Effector memory CD8-positive, alpha-beta T cell (primary cell): ENCODE measurements around the gene RPRD1A.
"Not testable (repeated sequence)": the region's sequence is repeated elsewhere in the genome, so short reads cannot be mapped to it uniquely, and the experiment has no call there.

ENCODE experiments used
- ATAC-seq: fragments of 150-1000 bp; cut with Tn5 transposase; replicated peaks from 2 replicates; pipeline ENCODE4 v1.10.0; 2021; ENCODE audit warnings: mild to moderate bottlenecking, moderate library complexity
- DNase-seq, 3 experiments: peaks; one replicate each; pipeline ENCODE4 v3.0.0; 2021
- H3K27ac Mint-ChIP-seq, 2 donors: one replicate each; pipeline ENCODE4 v1.8.0; 2022; ENCODE audit warnings: mild to moderate bottlenecking in 2 of 2, mixed read lengths in 2 of 2, moderate library complexity in 2 of 2
- H3K27me3 Mint-ChIP-seq, 2 donors: one replicate each; pipeline ENCODE4 v1.8.0; 2022; ENCODE audit warnings: mixed read lengths in 2 of 2
- H3K36me3 Mint-ChIP-seq: one replicate; pipeline ENCODE4 v1.8.0; 2022; ENCODE audit warnings: mild to moderate bottlenecking, moderate library complexity, mixed read lengths; ENCODE audit not compliant: insufficient read depth
- H3K4me1 Mint-ChIP-seq, 2 donors: one replicate each; pipeline ENCODE4 v1.8.0; 2022; ENCODE audit warnings: low read depth in 2 of 2, mixed read lengths in 2 of 2
- H3K4me3 Mint-ChIP-seq, 2 donors: one replicate each; pipeline ENCODE4 v1.8.0; 2022; ENCODE audit warnings: mild to moderate bottlenecking in 2 of 2, mixed read lengths in 2 of 2, moderate library complexity in 2 of 2
- H3K9me3 Mint-ChIP-seq, 2 donors: one replicate each; pipeline ENCODE4 v1.8.0; 2022; ENCODE audit warnings: mixed read lengths in 2 of 2

RPRD1A gene

DNA sequence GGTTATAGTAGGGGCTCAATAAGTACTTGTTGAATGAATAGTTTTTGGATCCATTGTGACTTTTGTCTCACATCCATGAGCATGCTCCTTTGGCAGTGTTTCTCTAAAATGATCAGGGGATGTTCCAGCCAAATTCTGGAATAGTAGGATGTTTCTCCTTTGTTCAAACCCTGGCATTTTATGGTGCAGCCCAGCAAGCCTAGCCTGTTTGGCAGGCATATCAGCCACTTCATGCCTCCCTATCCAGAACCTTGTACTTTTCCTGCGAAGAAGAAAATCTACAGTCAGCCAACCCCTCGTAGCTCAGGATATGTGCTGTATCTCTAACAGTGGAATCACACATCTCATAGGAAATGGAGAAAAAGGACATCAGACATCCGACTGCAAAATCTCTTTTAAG lies 27.1 kb upstream of the RPRD1A start:
- DNase-seq (no peak), ATAC-seq (no peak)
- Mint-ChIP-seq H3K27ac (peak overlapping the region in 1 of 2 donors; percentile 47), H3K36me3 (peaks cover 2% of the 10 kb centered on the region), H3K9me3 (no peaks in the 10 kb centered on the region), H3K4me3 (no peak overlapping the region), H3K4me1 (peaks cover 12% of the 10 kb centered on the region in 2 donors), H3K27me3 (no peaks in the 10 kb centered on the region)

DNA sequence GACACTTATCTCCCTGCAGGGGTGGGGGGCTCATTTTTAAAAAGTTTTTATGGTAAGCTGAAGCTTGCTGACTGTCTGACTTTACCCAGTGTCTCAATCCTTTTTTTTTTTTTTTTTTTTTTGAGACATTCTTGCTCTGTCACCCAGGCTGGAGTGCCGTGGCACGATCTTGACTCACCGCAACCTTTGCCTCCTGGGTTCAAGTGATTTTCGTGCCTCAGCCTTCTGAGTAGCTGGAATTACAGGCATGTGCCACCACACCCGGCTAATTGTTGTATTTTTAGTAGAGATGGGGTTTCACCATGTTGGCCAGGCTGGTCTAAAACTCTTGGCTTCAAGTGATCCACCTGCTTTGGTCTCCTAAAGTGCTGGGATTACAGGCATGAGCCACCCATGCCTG lies 24.8 kb upstream of the RPRD1A start:
- not testable (repeated sequence) for H3K9me3 Mint-ChIP-seq, ATAC-seq, H3K36me3 Mint-ChIP-seq, DNase-seq, H3K4me3 Mint-ChIP-seq, H3K27me3 Mint-ChIP-seq
- Mint-ChIP-seq H3K4me1 (peaks cover 12% of the 10 kb centered on the region in 2 donors), H3K27ac (peak overlapping the region; percentile 45 to 72)

DNA sequence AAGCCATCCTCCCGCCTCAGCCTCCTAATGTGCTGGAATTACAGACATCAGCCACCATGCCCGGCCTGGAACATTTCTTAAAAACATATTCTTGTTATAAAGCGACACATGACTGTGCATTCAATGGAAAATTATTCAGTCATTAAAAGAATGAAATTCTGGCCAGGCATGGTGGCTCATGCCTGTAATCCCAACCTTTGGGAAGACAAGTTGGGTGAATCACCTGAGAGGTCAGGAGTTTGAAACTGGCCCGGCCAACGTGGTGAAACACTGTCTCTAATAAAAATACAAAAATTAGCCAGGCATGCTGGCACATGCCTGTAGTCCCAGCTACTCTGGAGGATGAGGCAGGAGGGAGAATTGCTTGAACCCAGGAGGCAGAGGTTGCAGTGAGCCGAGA lies 21.6 kb upstream of the RPRD1A start:
- Mint-ChIP-seq H3K9me3 (no peaks in the 10 kb centered on the region), H3K36me3 (no peaks in the 10 kb centered on the region), H3K4me1 (peaks cover 12% of the 10 kb centered on the region in 2 donors), H3K27me3 (no peaks in the 10 kb centered on the region), H3K4me3 (no peak overlapping the region), H3K27ac (no peak overlapping the region)
- ATAC-seq (no peak), DNase-seq (no peak)

DNA sequence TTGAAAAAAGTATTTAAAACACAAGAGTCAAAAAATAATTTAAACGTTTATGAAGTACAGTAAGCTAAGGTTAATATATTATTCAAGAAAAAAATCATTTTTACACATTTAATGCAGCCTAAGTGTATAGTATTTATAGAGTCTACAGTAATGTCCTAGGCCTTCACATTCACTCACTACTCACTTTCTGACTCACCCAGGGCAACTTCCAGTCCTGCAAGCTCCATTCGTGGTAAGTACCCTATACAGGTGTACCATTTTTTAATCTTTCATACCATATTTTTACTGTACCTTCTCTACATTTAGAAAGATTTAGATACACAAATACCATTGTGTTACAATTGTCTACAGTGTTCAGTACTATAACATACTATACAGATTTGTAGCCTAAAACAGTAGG lies 20.9 kb upstream of the RPRD1A start:
- Mint-ChIP-seq H3K4me3 (no peak overlapping the region), H3K36me3 (no peaks in the 10 kb centered on the region), H3K4me1 (peaks cover 9% of the 10 kb centered on the region in 2 donors), H3K9me3 (no peaks in the 10 kb centered on the region), H3K27me3 (no peaks in the 10 kb centered on the region), H3K27ac (no peak overlapping the region)
- ATAC-seq: no peak
- DNase-seq: no peak

DNA sequence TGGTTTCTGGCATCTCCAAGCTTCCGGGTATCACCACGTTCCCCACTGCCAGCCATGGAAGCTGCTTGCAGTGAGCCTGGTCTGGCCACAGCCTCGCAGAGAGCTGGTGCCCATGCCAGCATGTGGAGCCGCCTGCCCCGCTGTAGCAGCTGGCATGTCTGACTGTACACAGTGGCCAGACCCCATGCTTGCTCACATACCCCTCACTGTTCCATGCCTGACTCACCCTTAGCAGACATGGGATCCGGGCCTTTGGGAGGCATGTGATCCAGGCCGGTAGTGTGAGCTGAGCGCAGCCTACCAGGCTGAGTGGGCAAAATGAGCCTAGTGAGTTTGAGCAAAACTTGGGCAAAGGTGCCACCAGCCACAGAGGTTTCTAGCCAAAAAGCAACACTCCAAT lies 18.8 kb upstream of the RPRD1A start:
- H3K27ac Mint-ChIP-seq: no peak overlapping the region
- no peak for ATAC-seq
- H3K4me1 Mint-ChIP-seq: no peaks in the 10 kb centered on the region
- no peaks in the 10 kb centered on the region for H3K9me3 Mint-ChIP-seq
- DNase-seq: no peak
- no peaks in the 10 kb centered on the region for H3K36me3 Mint-ChIP-seq
- no peak overlapping the region for H3K4me3 Mint-ChIP-seq
- H3K27me3 Mint-ChIP-seq: peaks cover 0 to 5% of the 10 kb centered on the region in 2 donors

DNA sequence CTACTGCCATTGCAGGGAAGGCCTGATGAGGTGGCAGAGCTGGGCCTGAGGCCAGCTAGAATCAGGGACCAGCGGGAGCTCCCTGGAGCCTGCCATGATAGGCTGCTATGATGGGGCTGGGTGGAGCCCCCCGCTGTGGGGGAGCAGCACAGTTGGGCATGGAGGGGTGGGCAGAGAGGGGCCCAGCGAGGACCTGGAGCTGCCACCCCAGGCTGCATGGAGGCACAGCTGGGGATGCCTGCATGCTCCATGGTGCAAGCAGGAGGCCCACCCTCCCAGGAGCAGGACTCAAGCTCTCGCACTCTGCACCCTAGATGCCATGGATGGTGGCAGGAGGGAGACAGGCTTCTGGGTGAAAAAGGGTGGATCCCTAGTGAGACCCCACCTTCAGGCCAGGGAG lies 17.8 kb upstream of the RPRD1A start:
- DNase-seq (no peak), ATAC-seq (no peak)
- H3K27ac Mint-ChIP-seq: no peak overlapping the region
- no peaks in the 10 kb centered on the region for H3K4me1 Mint-ChIP-seq
- peaks cover 0 to 11% of the 10 kb centered on the region in 2 donors for H3K27me3 Mint-ChIP-seq
- no peak overlapping the region for H3K4me3 Mint-ChIP-seq
- H3K9me3 Mint-ChIP-seq: no peaks in the 10 kb centered on the region
- no peaks in the 10 kb centered on the region for H3K36me3 Mint-ChIP-seq

DNA sequence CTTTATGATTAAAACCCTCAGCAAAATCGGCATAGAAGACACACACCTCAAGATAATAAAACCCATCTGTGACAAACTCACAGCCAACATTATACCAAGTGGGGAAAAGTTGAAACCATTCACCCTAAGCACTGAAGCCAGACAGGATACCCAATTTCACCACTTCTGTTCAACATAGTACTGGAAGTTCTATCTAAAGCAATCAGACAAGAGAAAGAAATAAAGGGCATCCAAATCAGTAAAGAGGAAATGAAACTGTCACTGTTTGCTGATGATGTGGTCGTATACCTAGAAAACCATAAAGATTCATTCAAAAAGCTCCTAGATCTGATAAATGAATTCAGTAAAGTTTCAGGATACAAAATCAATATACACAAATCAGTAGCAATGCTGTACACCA lies 16.4 kb upstream of the RPRD1A start:
- H3K27ac Mint-ChIP-seq: no peak overlapping the region
- peaks cover 3 to 16% of the 10 kb centered on the region in 2 donors for H3K27me3 Mint-ChIP-seq
- H3K36me3 Mint-ChIP-seq: no peaks in the 10 kb centered on the region
- no peaks in the 10 kb centered on the region for H3K9me3 Mint-ChIP-seq
- ATAC-seq (no peak), DNase-seq (no peak)
- H3K4me1 Mint-ChIP-seq: no peaks in the 10 kb centered on the region
- no peak overlapping the region for H3K4me3 Mint-ChIP-seq

DNA sequence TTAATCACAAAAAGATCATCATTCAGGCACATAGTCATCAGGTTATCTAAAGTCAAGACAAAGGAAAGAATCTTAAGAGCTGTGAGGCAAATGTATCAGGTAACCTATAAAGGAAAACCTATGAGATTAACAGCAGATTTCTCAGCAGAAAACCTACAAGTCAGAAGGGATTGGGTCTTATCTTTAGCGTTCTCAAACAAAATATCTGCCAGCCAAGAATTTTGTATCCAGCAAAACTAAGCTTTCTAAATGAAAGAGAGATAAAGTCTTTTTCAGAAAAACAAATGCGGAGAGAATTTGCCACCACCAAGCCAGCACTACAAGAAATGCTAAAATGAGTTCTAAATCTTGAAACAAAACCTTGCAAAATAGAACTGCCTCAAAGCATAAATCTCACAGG lies 13.8 kb upstream of the RPRD1A start:
- not testable (repeated sequence) for DNase-seq, H3K27ac Mint-ChIP-seq, H3K36me3 Mint-ChIP-seq, ATAC-seq, H3K4me1 Mint-ChIP-seq, H3K9me3 Mint-ChIP-seq, H3K4me3 Mint-ChIP-seq
- H3K27me3 Mint-ChIP-seq: peaks cover 5 to 21% of the 10 kb centered on the region in 2 donors

DNA sequence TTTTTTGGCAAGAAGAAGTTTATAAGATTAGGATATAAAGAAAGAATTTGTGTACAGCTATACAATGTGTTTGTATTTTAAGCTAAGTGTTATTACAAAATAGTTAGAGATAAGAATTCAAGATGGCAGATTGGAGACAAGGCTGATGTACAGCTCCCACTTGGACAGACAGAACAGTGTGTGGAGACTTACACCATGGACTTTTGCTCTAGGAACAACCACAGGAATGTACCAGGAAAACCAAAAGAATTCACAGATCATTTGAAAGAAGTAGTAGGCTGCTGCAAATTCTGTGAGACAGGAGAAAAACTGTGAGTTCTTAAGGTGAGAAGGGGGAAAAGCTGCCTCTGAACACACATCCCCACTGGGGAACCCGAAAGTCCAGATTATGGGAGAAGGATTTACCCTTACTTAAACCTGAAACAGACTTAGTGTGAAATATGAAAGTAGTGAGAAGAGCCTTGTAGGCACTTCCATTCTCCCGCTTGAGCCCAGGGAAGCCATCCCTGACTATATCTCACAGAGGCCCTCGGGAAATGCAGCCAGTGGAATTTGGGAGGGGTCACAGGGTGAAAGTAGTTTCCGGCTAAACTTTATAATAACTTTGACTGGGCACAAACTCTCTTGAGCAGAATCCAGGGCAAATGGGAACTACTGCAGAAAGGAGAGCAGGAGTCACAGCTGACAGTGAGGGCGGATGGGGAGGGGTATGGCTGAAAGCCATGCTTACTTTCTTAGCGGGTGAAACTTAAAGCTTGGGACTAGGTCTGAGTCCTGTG lies 11.6 kb upstream of the RPRD1A start:
- H3K27ac Mint-ChIP-seq: no peak overlapping the region
- H3K27me3 Mint-ChIP-seq: peaks cover 14 to 34% of the 10 kb centered on the region in 2 donors
- no peaks in the 10 kb centered on the region for H3K9me3 Mint-ChIP-seq
- no peaks in the 10 kb centered on the region for H3K4me1 Mint-ChIP-seq
- no peak for ATAC-seq
- no peak for DNase-seq
- H3K4me3 Mint-ChIP-seq: no peak overlapping the region
- H3K36me3 Mint-ChIP-seq: no peaks in the 10 kb centered on the region

DNA sequence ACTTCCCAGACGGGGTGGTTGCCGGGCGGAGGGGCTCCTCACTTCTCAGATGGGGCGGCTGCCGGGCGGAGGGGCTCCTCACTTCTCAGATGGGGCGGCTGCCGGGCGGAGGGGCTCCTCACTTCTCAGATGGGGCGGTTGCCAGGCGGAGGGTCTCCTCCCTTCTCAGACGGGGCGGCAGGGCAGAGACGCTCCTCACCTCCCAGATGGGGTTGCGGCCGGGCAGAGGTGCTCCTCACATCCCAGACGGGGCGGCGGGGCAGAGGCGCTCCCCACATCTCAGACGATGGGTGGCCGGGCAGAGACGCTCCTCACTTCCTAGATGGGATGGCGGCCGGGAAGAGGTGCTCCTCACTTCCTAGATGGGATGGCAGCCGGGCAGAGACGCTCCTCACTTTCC lies 10.4 kb upstream of the RPRD1A start:
- ATAC-seq, H3K9me3 Mint-ChIP-seq, H3K4me3 Mint-ChIP-seq, H3K4me1 Mint-ChIP-seq, H3K27ac Mint-ChIP-seq, H3K36me3 Mint-ChIP-seq, DNase-seq: not testable (repeated sequence)
- peaks cover 15 to 34% of the 10 kb centered on the region in 2 donors for H3K27me3 Mint-ChIP-seq

DNA sequence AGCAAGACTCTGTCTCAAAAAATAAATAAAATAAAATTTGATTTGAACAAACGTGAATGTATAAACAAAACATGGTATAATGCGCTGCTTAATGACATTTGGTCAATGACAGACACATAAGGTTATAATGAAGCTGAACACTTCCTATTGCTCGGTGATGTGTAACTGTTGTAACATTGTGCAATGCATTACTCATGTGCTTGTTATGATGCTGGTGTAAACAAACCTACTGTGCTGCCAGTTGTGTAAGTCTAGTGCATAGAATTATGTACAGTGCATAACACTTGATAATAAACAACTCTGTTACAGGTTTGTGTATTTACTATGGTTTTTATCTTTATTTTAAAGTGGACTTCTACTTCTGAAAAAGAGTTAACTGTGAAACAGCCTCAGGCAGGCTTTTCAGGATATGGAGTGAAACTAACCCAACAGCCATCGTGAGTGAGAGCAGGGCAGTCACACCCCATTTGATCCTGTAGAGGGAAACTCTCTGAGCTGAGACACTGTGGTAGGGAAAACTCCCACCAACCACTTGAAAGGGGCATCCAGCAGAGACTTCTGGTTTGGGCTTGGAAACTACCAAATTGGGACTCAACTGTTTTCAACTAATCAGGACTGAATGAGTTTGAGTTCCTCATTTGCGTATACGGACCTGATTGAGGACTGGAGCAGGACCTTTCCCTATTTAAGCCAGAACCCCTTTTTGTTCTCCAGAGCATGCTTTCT lies 8.7 kb upstream of the RPRD1A start:
- no peaks in the 10 kb centered on the region for H3K4me1 Mint-ChIP-seq
- H3K27ac Mint-ChIP-seq: no peak overlapping the region
- no peaks in the 10 kb centered on the region for H3K36me3 Mint-ChIP-seq
- peaks cover 15 to 28% of the 10 kb centered on the region in 2 donors for H3K27me3 Mint-ChIP-seq
- ATAC-seq (no peak), DNase-seq (no peak)
- H3K9me3 Mint-ChIP-seq: no peaks in the 10 kb centered on the region
- no peak overlapping the region for H3K4me3 Mint-ChIP-seq

DNA sequence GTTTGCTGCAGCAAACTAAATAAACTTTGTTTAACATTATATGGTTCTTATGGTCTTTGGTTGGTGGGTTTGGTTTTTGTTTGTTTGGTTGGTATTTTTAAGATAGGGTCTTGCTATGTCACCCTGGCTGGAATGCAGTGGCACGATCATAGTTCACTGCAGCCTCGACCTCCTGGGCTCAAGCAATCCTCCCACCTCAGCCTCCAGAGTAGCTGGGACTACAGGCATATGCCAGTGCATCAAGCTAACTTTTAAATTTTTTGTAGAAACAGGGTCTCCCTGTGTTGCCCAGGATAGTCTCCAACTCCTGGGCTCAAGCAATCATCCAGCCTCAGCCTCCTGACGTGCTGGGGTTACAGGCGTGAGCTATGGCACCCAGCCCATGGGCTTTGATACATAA lies 7.1 kb upstream of the RPRD1A start:
- H3K9me3 Mint-ChIP-seq: no peaks in the 10 kb centered on the region
- H3K4me1 Mint-ChIP-seq: no peaks in the 10 kb centered on the region
- H3K27ac Mint-ChIP-seq: no peak overlapping the region
- no peak for DNase-seq
- H3K4me3 Mint-ChIP-seq: no peak overlapping the region
- no peaks in the 10 kb centered on the region for H3K36me3 Mint-ChIP-seq
- ATAC-seq: no peak
- H3K27me3 Mint-ChIP-seq: peaks cover 15 to 23% of the 10 kb centered on the region in 2 donors

DNA sequence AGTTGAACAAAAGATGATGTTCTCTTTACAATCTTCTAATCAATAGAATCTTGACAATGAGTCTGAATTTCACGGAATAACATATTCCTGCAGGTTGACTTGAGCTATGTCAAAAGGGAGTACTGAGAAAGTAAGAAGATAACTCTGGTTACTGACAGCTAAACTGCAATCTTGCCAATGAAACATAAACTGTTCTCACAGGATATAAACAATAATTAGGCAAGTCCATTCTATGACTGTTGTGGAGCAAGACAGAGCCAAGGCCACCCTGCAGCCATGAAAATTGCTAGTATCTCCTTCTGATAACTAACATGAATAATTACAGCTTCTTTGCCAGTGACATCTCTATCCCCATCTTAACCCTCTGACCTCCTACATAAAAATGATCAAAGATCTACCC lies 6.3 kb upstream of the RPRD1A start:
- ATAC-seq (no peak), DNase-seq (no peak)
- Mint-ChIP-seq H3K27me3 (peaks cover 12 to 18% of the 10 kb centered on the region in 2 donors), H3K27ac (no peak overlapping the region), H3K9me3 (no peaks in the 10 kb centered on the region), H3K4me1 (no peaks in the 10 kb centered on the region), H3K4me3 (no peak overlapping the region), H3K36me3 (no peaks in the 10 kb centered on the region)

DNA sequence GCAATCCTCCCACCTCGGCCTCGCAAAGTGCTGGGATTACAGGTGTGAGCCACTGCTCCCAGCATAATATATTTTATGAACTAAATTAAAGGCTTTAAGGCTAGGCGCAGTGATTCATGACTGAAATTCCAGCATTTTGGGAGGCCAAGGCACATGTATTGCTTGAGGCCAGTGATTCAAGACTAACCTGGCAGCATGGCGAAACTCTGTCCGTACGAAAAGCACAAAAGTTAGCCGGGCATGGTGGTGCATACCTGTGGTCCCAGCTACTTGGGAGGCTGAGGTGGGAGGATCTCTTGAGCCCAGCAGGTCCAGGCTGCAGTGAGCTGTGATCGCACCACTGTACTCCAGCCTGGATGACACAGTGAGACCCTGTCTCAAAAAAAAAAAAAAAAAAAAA lies 5.0 kb upstream of the RPRD1A start:
- H3K4me3 Mint-ChIP-seq, ATAC-seq: not testable (repeated sequence)
- peaks cover 10 to 13% of the 10 kb centered on the region in 2 donors for H3K27me3 Mint-ChIP-seq

More for the DNA sequence above, 5.0 kb upstream of the RPRD1A start:
- not testable (repeated sequence) for DNase-seq, H3K27ac Mint-ChIP-seq, H3K36me3 Mint-ChIP-seq, H3K4me1 Mint-ChIP-seq, H3K9me3 Mint-ChIP-seq
